ENCODE data around the gene TRA2A.
"Not testable (repeated sequence)": the region's sequence is repeated elsewhere in the genome, so short reads cannot be mapped to it uniquely, and the experiment has no call there.

The TRA2A gene

DNA sequence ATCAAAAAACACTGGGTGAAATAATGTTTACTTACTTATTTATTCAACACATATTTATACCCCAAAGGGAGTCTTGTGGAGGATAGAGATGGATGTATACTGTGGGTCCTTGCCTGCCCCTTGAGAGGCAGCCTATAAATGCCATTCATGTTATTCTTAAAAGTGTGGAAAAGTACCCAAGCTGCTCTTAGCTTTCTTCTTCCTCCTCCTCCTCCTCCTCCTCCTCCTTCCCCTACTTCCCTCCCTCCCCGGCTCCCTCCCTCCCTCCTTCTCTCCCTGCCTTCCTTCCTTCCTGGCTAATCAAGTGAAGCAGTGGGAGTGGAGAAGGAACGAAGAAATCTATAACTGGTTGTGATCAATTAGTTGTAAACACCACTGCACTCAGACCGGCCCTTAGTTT is 40.3 kb downstream of the TRA2A start:
- DNase-seq, result no peak

DNA sequence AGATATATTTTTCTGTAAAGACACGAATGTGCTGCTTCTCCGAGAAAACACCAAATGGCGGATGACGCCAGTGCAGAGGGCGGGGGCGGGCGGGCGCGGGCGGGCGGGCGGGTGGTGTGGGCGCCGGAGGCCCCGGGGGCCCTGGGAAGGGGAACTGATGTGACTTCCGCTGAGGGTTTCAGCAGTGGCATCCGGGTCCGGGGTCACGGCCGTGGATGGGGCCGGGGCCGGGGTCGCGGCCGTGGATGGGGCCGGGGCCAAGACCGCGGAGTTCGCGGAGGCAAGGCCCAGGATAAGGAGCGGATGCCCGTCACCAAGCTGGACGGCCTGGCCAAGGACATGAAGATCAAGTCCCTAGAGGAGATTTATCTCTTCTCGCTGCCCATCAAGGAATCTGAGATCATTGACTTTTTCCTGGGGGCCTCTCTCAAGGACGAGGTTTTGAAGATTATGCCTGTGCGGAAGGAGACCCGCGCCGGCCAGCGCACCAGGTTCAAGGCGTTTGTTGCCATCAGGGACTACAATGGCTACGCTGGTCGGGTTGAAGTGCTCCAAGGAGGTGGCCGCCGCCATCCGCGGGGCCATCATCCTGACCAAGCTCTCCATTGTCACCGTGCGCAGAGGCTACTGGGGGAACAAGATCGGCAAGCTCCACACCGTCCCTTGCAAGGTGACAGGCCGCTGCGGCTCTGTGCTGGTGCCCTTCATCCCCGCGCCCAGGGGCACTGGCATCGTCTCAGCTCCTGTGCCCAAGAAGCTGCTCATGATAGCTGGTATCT is 41.2 kb downstream of the TRA2A start:
- no peak for DNase-seq

DNA sequence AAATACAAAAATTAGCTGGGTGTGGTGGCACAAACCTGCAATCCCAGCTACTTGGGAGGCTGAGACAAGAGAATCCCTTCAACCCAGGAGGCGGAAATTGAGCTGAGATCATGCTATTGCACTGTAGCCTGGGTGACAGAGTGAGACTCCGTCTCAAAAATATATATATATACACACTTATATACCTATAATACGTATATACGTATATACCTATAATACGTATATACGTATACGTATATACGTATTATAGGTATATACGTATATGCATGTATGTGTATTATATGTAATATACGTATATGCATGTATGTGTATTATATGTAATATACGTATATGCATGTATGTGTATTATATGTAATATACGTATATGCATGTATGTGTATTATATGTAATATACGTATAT is 43.1 kb downstream of the TRA2A start:
- DNase-seq, result not testable (repeated sequence)

DNA sequence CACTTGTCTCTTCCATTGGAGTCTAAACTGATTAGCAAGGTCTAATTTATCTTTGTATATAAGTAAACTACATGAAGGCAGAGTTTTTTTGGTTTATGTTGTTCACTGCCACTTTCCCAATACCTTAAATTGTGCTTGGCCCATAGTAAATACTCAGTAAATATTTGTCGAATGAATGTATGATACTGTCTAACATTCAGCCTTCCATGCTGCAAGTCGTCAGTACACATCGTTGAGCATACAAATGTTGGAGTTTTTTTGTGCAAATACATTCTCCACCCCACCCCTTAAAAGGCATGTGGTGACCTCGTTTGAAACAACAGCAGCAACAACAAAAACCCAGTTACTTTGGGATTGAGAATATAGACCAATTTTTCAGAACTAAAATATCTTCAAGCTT is 44.1 kb downstream of the TRA2A start:
- DNase-seq, result no peak

DNA sequence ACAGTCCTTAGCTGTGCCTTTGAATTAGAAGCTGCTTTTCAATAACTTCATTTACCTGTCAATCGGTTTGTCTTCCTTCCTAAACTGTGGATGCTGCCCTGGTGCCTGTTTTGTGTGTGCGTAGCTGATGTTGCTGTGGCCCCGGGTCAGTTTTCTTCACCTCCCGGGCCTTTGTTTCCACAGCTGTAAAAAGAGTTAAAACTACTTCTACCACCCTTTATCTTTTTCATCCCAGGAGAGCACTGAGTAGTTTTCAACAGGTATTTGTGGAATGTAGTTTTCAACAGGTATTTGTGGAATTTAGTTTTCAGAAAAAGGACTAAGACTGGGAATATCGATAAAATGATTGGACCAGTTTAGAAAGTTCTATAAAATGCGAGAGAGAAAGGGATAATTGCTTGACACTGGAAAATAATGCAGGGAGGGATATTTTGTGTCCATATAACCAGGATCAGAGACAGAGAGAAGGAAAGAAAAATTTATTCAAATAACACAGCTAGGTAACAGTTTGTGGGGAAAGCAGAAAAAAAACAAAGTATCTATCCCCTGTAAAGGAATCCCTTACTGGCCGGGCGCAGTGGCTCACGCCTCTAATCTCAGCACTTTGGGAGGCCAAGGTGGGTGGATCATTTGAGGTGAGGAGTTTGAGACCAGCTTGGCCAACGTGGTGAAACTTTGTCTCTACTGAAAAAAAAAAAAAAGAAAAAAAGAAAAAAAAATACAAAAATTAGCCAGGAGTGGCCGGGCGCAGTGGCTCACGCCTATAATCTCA is 45.6 kb downstream of the TRA2A start:
- DNase-seq, result no peak

DNA sequence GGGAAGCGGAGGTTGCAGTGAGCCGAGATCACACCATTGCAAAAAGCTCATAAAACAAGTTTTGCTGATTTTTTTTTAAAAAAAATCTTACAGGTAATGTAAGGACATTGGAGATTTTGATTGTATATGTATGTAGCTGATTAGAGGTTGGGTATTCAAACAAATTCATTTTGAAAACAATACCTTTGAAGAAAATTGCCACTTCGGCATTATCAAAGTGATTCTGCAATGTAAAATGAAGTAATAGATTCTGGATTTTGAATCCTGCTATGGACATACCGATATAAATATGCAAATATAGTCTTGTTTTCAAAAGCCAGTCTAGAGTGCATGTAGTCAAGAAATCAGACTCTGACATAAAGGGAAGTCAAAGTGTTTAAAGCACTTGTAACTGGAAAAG is 49.1 kb downstream of the TRA2A start:
- no peak for DNase-seq

DNA sequence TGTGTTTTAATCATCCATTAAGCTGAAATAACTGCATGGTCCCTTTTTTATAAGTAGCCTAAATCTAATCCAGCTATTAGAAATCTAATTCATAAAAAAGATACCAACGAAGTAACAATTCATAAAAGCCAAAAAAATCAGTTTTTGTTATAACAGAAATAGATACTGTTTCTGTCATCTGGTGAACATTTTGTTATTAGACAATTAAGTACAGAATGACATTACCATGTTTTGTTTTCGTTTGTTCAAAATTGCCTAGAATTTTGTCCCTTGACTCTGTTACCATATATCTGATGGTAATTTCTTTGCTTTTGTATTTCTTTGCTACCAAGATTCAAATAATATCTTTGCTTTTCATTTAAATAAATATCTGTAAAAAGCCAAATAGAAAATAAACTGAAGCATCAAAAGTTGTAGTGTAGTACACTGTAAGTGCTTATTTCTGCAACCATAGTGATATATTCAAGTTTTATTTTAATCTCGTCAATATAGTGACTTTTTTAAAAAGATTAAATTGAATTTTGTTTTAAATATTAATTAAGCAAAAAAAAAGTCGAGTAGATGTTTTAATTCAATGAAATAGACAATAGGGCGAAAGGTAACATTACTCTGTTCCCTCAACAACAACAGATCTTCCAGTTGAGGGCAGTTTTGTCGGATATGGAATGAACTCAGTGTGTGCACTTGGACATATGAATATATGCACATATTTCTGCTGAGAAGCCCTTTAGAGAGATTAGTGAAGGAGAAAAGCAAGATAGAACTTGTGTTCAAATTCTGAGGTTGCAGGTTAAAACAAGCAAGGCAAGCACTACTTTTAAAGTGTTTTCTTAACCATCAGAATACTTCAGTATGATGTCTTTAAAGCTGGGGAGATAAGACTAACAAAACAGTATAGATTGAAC is 53.6 kb downstream of the TRA2A start:
- no peak for DNase-seq

DNA sequence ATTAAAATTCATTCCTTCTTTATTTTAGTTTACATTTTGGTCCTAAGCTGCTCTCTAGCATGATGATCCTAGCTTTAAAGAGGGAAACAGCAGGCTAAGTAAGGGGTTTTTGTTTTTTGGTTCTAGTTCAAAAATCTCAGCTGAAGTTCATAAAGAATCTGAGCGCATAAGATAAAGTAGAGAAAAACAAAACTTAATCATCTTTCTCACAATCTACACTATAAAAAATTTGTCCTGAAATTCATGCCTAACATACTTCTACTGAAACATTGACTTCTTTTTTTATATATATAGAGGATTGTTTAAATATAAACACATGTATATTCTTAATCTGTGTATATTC is 54.7 kb downstream of the TRA2A start:
- DNase-seq, result no peak

DNA sequence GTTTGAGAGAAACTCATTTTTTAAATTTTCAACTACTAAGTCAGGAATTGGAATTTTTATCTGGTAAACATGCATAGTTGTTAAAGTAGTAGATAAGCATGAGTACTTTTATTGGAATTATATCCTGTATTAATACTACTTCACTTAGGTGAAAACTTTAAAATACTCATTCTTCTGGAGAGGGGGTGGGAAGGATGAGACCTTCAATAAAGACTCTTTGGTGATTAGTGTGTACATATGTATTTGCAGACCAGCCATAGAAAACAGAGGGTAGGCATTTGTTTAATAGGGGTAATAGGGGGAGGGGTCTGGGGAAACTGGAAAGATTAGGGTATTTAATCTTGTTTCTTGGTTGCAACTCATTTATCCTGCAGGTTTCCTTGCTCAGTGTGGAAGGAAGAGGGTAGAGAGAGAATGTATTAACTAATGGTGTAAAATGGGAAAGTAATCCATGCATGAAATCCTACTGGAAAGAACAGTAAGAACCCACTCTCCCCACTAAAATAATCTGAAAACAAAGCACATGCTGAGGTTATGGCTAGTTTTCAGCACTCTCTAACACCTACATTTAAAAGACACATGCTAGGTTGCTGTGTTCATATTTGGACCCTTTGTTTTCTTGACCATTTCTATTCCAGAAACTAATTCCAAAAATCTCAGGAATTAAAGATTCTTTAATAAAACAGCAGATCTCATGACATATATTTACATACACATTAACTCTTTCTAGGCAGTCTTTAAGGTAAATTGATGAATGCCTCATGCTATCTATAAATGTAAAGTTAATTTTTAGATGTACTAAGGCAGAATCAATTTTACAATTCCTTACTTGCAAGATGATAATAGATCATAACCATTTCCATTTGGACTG is 55.3 kb downstream of the TRA2A start:
- no peak for DNase-seq

DNA sequence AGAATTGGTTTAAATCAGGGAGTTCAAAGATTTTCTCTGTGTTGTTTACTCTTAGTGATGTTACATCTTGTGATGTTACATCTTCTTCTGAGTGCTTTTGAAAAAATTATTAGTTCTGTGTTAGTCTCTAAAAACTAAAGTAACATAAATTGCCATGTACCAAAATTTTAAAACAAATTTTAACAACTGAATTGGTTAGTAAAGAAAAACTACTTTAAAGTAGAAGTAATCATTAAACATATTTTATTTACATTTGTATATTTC is 56.3 kb downstream of the TRA2A start:
- no peak for DNase-seq

DNA sequence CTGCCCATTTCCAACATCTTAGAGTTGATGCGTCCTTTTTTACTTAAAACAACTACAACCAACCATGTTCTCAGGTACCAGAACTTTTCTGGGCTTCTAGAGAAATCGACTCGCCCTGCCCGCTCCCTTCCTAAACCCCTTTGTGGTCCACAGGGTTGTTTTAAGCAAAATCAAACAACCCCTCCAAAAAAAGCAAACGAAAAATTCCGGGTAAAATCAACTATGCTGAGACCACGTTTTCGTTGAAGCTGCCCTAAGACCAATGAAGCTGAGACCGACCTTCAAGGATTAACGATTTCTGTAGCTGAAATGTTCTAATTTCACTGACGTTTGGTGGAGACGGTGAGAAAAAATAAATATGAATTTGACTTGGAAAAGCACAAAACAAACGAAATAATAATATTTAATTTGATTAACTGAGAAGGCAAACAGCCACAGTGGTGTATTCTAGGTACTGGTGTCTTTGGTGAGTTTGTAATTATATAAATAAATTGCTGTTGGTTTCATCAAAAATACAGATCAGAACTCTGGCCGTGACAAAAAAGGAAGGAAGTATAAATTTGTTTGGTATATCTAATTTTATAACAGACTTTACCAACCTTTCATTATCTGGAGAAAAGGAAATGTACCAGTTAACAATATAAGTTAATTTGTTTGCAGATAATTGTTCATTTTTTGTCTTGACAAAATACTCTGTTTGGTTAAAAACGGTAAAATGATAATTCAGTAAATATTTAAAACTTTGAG is 56.8 kb downstream of the TRA2A start:
- no peak for DNase-seq

DNA sequence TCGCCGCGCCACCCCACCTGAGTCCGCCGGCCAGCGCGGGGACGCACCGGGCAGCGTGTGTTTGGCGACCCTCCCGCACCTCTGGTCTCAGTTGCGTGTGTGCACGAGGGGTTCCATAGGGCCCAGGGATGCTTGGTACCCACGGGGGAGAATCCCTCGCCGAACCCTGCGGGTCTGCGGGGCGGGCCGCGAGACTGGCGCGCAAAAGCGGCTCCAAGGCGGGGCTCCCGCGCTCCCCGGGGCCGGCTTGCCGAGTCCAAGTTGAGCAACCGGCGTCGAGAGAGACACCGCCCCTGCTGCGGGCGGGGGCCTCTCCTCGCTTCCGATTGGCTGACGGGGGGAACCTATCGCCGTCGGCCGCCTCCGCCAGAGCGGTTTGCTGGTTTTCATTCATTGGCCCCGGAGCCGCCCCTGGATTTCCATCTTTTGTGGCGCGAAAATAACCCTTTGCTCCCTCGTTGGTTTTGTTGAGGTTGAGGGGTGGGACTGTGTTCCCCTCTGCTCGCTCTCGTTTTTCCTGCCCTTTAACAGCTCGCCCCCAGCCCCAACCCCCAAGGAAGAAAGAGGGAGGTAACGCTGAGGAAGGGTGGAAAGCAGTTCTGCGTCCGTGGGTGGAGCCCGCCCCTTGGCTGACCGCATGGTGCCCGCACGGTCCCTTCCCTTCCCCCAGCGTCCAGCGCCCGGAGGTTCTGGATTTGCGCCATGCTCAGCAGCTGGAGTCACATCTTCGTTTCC is 57.5 kb downstream of the TRA2A start:
- no peak for DNase-seq

DNA sequence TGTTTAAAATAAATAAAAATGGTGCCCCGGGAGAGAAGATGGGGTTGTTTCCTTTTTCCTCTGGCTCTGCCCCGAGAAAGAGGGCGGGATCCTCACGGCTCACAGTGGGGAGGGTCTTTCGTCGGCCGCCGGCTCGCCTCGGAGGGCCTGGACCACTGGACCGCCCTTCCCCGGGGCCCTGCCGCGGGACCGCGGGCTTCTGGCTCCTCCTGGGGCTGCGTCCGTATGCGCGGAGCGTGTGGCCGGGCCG is 58.0 kb downstream of the TRA2A start:
- no peak for DNase-seq

DNA sequence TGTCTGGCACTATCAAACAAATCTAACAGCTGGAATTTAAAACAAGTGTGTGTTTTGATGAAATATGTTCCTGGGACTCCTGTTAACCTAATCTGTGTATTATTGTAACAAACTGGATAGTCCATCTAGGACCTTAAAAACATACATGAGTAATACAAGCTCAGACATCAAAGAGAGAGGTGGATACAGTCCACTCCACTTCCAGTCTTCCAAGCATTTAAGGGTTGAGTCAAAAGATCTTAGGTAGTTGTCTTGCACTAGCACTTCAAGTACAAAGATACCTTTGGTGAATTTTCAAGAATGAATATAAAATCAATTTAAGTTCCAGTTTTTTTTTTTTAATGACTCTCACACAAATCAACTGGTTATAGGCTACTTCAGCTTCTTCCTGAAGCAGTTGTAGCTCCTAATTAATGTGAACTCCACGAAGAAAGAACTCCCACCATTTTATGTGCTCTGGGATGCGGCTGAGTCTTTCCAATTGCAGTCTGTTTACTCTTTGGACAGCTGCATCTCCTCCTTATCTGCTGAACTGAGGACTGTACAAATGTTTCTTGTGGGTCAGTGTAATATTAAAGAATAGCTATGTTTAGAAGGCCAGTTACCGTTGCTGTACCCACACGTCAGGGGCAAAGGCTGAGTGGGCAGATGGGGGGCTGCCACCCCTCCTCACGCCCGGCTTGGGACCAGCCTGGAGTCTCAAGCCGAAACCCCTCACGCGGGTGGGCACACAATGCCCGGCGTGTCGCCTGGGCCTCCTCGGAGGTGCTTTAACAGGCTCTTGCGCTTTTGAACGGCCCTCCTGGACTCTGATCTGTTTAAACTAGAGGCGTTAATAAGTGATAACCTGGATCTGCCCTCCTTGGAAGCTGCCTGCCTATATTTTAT is 58.6 kb downstream of the TRA2A start:
- no peak for DNase-seq

DNA sequence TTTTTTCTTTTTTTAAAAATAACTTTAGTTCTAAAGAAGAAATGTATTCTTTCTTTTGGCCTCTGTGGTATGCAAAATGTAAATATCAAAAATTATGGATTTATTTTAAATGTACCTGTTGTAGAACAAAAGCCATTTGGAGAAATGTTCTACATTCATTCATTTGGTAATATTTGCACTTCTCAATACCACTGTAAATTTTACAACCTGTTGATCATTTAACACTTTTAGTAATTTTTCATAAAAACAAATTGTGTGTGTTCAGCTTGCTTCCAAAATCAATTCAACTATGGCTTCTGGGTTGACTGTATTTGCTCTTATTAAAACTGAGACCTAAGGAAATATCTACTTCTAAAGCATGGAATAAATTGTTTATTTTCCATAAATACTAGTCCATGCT is 59.2 kb downstream of the TRA2A start:
- DNase-seq, result no peak

DNA sequence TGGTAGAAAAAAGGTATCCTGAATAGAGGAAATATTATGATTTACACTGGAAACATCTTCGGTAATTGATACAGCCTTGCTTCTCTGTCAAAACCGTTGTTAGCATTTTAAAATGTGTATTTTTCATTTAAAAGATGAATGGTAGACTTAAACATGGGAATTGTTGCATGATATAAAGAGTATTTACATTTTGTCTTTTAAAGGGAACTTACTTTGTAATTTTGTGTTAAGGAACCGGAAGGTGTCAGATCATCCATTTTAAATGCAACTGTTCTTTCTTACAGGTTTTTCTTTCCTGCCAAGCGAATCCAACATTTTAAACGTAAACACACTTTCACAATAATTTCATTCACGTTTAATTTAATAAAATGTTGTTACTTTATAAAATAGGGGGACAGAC is 59.7 kb downstream of the TRA2A start:
- no peak for DNase-seq

DNA sequence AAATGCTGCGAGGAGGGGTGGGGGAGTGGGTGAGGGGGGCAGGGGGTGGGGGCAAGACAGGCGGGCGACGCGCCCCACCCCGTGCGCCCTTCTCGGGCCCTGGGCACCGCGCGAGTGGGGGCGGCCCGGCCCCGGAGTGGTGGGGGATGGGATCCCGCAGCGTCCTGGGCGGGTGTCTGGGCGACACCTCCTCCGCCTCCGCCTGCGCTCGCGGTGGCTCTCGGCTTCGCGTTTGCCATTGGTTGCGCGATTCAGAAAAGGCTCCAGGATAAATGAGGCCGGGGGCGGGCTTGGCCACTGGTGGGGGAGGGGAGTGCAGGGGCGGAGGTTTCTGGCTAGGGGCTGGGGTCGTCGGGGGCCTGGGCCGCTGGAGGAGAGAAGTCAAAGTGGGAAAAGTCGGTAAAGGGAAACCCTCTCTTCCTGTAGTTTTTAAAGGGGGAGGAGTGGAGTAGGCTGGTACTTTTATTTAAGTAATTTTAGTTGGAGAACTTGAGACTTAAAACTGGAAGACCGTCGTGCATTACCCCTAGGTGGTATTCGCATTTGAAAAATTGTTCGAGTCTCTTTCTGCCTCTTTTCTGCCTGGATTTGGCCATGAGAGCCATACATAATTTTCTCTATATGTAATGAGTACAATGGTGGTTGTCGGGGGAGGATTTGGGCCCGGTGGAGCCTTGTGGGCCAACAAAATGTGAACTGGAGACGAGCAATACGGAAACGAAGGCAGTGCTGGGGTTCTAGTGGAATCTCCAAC is 60.5 kb downstream of the TRA2A start:
- DNase-seq, result no peak

DNA sequence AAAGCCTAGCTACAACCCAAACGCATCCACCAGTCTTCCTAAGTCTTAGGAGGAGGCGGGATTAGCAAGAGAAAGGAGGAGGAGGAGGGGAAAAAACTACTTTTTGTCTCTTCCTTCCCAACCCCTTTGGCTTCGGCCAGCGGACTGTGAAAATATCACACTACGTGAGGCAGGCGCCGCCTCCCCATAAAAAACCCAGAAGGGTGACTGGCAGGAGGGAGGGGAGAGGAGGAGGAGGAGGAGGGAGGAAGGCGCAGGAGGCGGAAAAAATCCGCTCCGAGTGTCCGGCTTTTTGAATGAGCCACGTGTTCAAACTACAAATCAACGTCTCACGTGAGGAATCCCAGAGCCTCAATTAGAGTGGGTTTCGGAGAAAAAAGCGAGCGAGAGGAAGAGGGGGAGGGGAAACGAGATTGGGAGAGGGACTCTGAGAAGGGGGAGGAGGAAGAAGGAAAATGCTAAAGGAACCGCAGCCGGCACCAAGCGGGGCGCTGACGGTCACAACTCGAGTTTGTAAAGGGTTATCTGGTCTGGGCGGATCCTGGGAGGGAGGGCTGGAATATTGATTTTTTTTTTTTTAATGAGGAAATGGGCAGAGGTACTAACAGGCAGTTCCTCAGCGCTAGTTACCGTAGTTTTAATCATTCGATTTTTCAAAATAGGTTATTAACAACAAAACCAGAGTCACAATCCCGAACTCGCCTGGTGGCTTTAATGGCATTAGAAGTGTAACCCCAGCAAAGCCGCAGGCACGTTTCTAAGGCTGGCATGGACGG is 61.3 kb downstream of the TRA2A start, which contains the start of gene IGF2BP3:
TSS of gene IGF2BP3 (minus strand) at position 162 of the 776 bp plus-strand sequence. CDS start 381 bp downstream, outside the sequence.
- no peak for DNase-seq

DNA sequence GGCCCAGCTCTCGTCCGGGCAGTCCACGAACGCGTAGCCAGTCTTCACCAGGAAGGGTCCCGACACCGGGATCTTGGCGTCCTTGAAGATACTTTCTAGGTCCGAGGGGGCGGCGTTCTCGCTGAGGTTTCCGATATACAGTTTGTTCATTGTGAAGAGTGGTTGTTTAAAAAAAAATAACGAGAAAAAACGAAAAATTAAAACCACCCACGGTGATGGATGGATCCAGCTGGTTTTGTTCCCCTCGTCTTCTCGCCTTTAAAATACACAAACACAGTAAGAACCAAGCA is 61.9 kb downstream of the TRA2A start:
- no peak for DNase-seq
